ENCODE data around the gene IGFBP1.
"Not testable (repeated sequence)": the region's sequence is repeated elsewhere in the genome, so short reads cannot be mapped to it uniquely, and the experiment has no call there.

Gene IGFBP1

GRCh38 chr7:45888185-45888992 lies at the start of gene IGFBP1:
IGFBP1 (plus strand) TSS chr7:45888488; CDS start chr7:45888653, 165 bp downstream.
- H3K36me3 ChIP-seq (ENCODE audit: control insufficient read depth in 1 of 2, insufficient read depth in 2 of 2, low read length in 2 of 2), result no peaks in the 10 kb centered on the region
- H3K27me3 ChIP-seq (ENCODE audit: control insufficient read depth in 1 of 2, insufficient read depth in 2 of 2, low read length in 2 of 2), result peaks cover 27 to 41% of the 10 kb centered on the region in 2 donors
- no peaks in the 10 kb centered on the region for H3K4me1 ChIP-seq (ENCODE audit: control insufficient read depth in 1 of 2, insufficient read depth in 2 of 2, low read length in 2 of 2)
- H3K27ac ChIP-seq (ENCODE audit: low read depth, low read length), result no peak within 1 kb of the TSS
- no peak within 1 kb of the TSS for H3K9ac ChIP-seq (ENCODE audit: low read depth in 1 of 2, low read length in 2 of 2)
- H3K4me3 ChIP-seq (ENCODE audit: low read depth in 1 of 2, low read length in 2 of 2), result peak within 1 kb of the TSS; percentile 11 to 45
- no peaks in the 10 kb centered on the region for H3K9me3 ChIP-seq (ENCODE audit: control insufficient read depth in 1 of 2, low read length in 2 of 2)

- not testable (repeated sequence) for H3K9ac ChIP-seq (ENCODE audit: low read depth in 1 of 2, low read length in 2 of 2); H3K4me1 ChIP-seq (ENCODE audit: control insufficient read depth in 1 of 2, insufficient read depth in 2 of 2, low read length in 2 of 2); H3K27me3 ChIP-seq (ENCODE audit: control insufficient read depth in 1 of 2, insufficient read depth in 2 of 2, low read length in 2 of 2); H3K27ac ChIP-seq (ENCODE audit: low read depth, low read length); H3K9me3 ChIP-seq (ENCODE audit: control insufficient read depth in 1 of 2, low read length in 2 of 2); H3K4me3 ChIP-seq (ENCODE audit: low read depth in 1 of 2, low read length in 2 of 2); H3K36me3 ChIP-seq (ENCODE audit: control insufficient read depth in 1 of 2, insufficient read depth in 2 of 2, low read length in 2 of 2)
These were observed 49.4 kb upstream of the IGFBP1 start for GRCh38 chr7:45838852-45839251.

- H3K4me3 ChIP-seq (ENCODE audit: low read depth in 1 of 2, low read length in 2 of 2); H3K27me3 ChIP-seq (ENCODE audit: control insufficient read depth in 1 of 2, insufficient read depth in 2 of 2, low read length in 2 of 2): not testable (repeated sequence)
These were observed 46.2 kb upstream of the IGFBP1 start for GRCh38 chr7:45841926-45842717.

GRCh38 chr7:45846536-45846935 lies 41.8 kb upstream of the IGFBP1 start:
- not testable (repeated sequence) for H3K27me3 ChIP-seq (ENCODE audit: control insufficient read depth in 1 of 2, insufficient read depth in 2 of 2, low read length in 2 of 2); H3K9me3 ChIP-seq (ENCODE audit: control insufficient read depth in 1 of 2, low read length in 2 of 2); H3K4me1 ChIP-seq (ENCODE audit: control insufficient read depth in 1 of 2, insufficient read depth in 2 of 2, low read length in 2 of 2); H3K9ac ChIP-seq (ENCODE audit: low read depth in 1 of 2, low read length in 2 of 2); H3K4me3 ChIP-seq (ENCODE audit: low read depth in 1 of 2, low read length in 2 of 2); H3K36me3 ChIP-seq (ENCODE audit: control insufficient read depth in 1 of 2, insufficient read depth in 2 of 2, low read length in 2 of 2); H3K27ac ChIP-seq (ENCODE audit: low read depth, low read length)

More at GRCh38 chr7:45841926-45842717, 46.2 kb upstream of the IGFBP1 start:
- not testable (repeated sequence) for H3K27ac ChIP-seq (ENCODE audit: low read depth, low read length); H3K36me3 ChIP-seq (ENCODE audit: control insufficient read depth in 1 of 2, insufficient read depth in 2 of 2, low read length in 2 of 2); H3K4me1 ChIP-seq (ENCODE audit: control insufficient read depth in 1 of 2, insufficient read depth in 2 of 2, low read length in 2 of 2); H3K9me3 ChIP-seq (ENCODE audit: control insufficient read depth in 1 of 2, low read length in 2 of 2); H3K9ac ChIP-seq (ENCODE audit: low read depth in 1 of 2, low read length in 2 of 2)

- H3K27me3 ChIP-seq (ENCODE audit: control insufficient read depth in 1 of 2, insufficient read depth in 2 of 2, low read length in 2 of 2); H3K4me3 ChIP-seq (ENCODE audit: low read depth in 1 of 2, low read length in 2 of 2); H3K4me1 ChIP-seq (ENCODE audit: control insufficient read depth in 1 of 2, insufficient read depth in 2 of 2, low read length in 2 of 2); H3K27ac ChIP-seq (ENCODE audit: low read depth, low read length); H3K9me3 ChIP-seq (ENCODE audit: control insufficient read depth in 1 of 2, low read length in 2 of 2); H3K9ac ChIP-seq (ENCODE audit: low read depth in 1 of 2, low read length in 2 of 2); H3K36me3 ChIP-seq (ENCODE audit: control insufficient read depth in 1 of 2, insufficient read depth in 2 of 2, low read length in 2 of 2): not testable (repeated sequence)
These were observed 39.6 kb upstream of the IGFBP1 start for GRCh38 chr7:45848734-45849133.

GRCh38 chr7:45852984-45853383 lies 35.3 kb upstream of the IGFBP1 start:
- not testable (repeated sequence) for H3K9me3 ChIP-seq (ENCODE audit: control insufficient read depth in 1 of 2, low read length in 2 of 2); H3K9ac ChIP-seq (ENCODE audit: low read depth in 1 of 2, low read length in 2 of 2); H3K4me3 ChIP-seq (ENCODE audit: low read depth in 1 of 2, low read length in 2 of 2); H3K4me1 ChIP-seq (ENCODE audit: control insufficient read depth in 1 of 2, insufficient read depth in 2 of 2, low read length in 2 of 2); H3K36me3 ChIP-seq (ENCODE audit: control insufficient read depth in 1 of 2, insufficient read depth in 2 of 2, low read length in 2 of 2); H3K27ac ChIP-seq (ENCODE audit: low read depth, low read length); H3K27me3 ChIP-seq (ENCODE audit: control insufficient read depth in 1 of 2, insufficient read depth in 2 of 2, low read length in 2 of 2)

- H3K9me3 ChIP-seq (ENCODE audit: control insufficient read depth in 1 of 2, low read length in 2 of 2); H3K4me3 ChIP-seq (ENCODE audit: low read depth in 1 of 2, low read length in 2 of 2); H3K4me1 ChIP-seq (ENCODE audit: control insufficient read depth in 1 of 2, insufficient read depth in 2 of 2, low read length in 2 of 2); H3K27me3 ChIP-seq (ENCODE audit: control insufficient read depth in 1 of 2, insufficient read depth in 2 of 2, low read length in 2 of 2); H3K27ac ChIP-seq (ENCODE audit: low read depth, low read length); H3K9ac ChIP-seq (ENCODE audit: low read depth in 1 of 2, low read length in 2 of 2); H3K36me3 ChIP-seq (ENCODE audit: control insufficient read depth in 1 of 2, insufficient read depth in 2 of 2, low read length in 2 of 2): not testable (repeated sequence)
These were observed 34.8 kb upstream of the IGFBP1 start for GRCh38 chr7:45853491-45853890.

GRCh38 chr7:45855680-45856079 lies 32.6 kb upstream of the IGFBP1 start:
- not testable (repeated sequence) for H3K9me3 ChIP-seq (ENCODE audit: control insufficient read depth in 1 of 2, low read length in 2 of 2); H3K27me3 ChIP-seq (ENCODE audit: control insufficient read depth in 1 of 2, insufficient read depth in 2 of 2, low read length in 2 of 2); H3K9ac ChIP-seq (ENCODE audit: low read depth in 1 of 2, low read length in 2 of 2); H3K4me3 ChIP-seq (ENCODE audit: low read depth in 1 of 2, low read length in 2 of 2); H3K4me1 ChIP-seq (ENCODE audit: control insufficient read depth in 1 of 2, insufficient read depth in 2 of 2, low read length in 2 of 2); H3K36me3 ChIP-seq (ENCODE audit: control insufficient read depth in 1 of 2, insufficient read depth in 2 of 2, low read length in 2 of 2); H3K27ac ChIP-seq (ENCODE audit: low read depth, low read length)

GRCh38 chr7:45856888-45857287 lies 31.4 kb upstream of the IGFBP1 start:
- H3K9me3 ChIP-seq (ENCODE audit: control insufficient read depth in 1 of 2, low read length in 2 of 2); H3K36me3 ChIP-seq (ENCODE audit: control insufficient read depth in 1 of 2, insufficient read depth in 2 of 2, low read length in 2 of 2); H3K27ac ChIP-seq (ENCODE audit: low read depth, low read length); H3K9ac ChIP-seq (ENCODE audit: low read depth in 1 of 2, low read length in 2 of 2); H3K4me1 ChIP-seq (ENCODE audit: control insufficient read depth in 1 of 2, insufficient read depth in 2 of 2, low read length in 2 of 2); H3K27me3 ChIP-seq (ENCODE audit: control insufficient read depth in 1 of 2, insufficient read depth in 2 of 2, low read length in 2 of 2); H3K4me3 ChIP-seq (ENCODE audit: low read depth in 1 of 2, low read length in 2 of 2): not testable (repeated sequence)

GRCh38 chr7:45863715-45864114 lies 24.6 kb upstream of the IGFBP1 start:
- no peak overlapping the region for H3K4me3 ChIP-seq (ENCODE audit: low read depth in 1 of 2, low read length in 2 of 2)
- peaks cover 0 to 2% of the 10 kb centered on the region in 2 donors for H3K27me3 ChIP-seq (ENCODE audit: control insufficient read depth in 1 of 2, insufficient read depth in 2 of 2, low read length in 2 of 2)
- H3K9ac ChIP-seq (ENCODE audit: low read depth in 1 of 2, low read length in 2 of 2), result no peak overlapping the region
- no peak overlapping the region for H3K27ac ChIP-seq (ENCODE audit: low read depth, low read length)
- H3K9me3 ChIP-seq (ENCODE audit: control insufficient read depth in 1 of 2, low read length in 2 of 2), result no peaks in the 10 kb centered on the region
- no peaks in the 10 kb centered on the region for H3K36me3 ChIP-seq (ENCODE audit: control insufficient read depth in 1 of 2, insufficient read depth in 2 of 2, low read length in 2 of 2)
- H3K4me1 ChIP-seq (ENCODE audit: control insufficient read depth in 1 of 2, insufficient read depth in 2 of 2, low read length in 2 of 2), result no peaks in the 10 kb centered on the region
